ENCODE measurements around the gene ZNF559.

ZNF559 gene

DNA sequence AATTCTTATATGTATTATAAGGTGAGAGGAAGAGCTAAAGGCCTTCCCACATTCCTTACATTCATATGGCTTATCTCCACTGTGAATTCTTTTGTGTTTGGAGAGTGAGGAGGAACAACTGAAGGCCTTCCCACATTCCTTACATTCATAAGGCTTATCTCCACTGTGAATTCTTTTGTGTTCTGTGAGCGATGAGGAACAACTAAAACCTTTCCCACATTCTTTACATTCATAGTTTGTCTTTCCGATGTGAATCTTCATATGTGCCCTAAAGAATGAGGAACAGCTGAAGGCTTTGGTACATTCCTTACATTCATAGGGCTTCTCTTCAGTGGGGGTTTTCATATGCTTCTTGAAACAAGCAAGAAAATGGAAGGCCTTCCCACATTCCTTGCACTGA lies 27.6 kb upstream of the ZNF559 start:
- H3K4me2 ChIP-seq (ENCODE audit: low read depth, low read length, poor library complexity, severe bottlenecking) = no peak overlapping the region
- H2AFZ ChIP-seq (ENCODE audit: low read depth, low read length, severe bottlenecking) = no peak overlapping the region
- TF ChIP-seq EZH2phosphoT487 (conservative IDR thresholded peaks at IDR 0.05; ENCODE audit: low read length) (no peak), CTCF (IDR thresholded peaks at IDR 0.05; ENCODE audit: insufficient read depth, low read length, poor library complexity, severe bottlenecking) (no peak)
- no peaks in the 10 kb centered on the region for H3K27me3 ChIP-seq (ENCODE audit: low read length)
- no peak overlapping the region for H3K9ac ChIP-seq (ENCODE audit: low read length)
- peaks cover 49% of the 10 kb centered on the region for H3K36me3 ChIP-seq (ENCODE audit: low read length)
- no peaks in the 10 kb centered on the region for H3F3A ChIP-seq (ENCODE audit: insufficient read depth)
- H4K20me1 ChIP-seq (ENCODE audit: low read depth, low read length) = no peaks in the 10 kb centered on the region
- no peak overlapping the region for H3K4me3 ChIP-seq (ENCODE audit: insufficient read depth, low read length, poor library complexity, severe bottlenecking)
- H3K9me2 ChIP-seq (replicated peaks; ENCODE audit: insufficient read depth, low read length) = no peaks in the 10 kb centered on the region
- H3K27ac ChIP-seq (ENCODE audit: low read depth, low read length) = no peak overlapping the region
- peaks cover 36% of the 10 kb centered on the region; the same call in 1 of the 2 replicates for H3K9me3 ChIP-seq (ENCODE audit: insufficient read depth, low read length)
- no peaks in the 10 kb centered on the region for H3K79me2 ChIP-seq (ENCODE audit: insufficient read depth, low read length)

GRCh38 chr19:9306443-9306842 lies 17.5 kb upstream of the ZNF559 start:
- H4K20me1 ChIP-seq (ENCODE audit: low read depth, low read length) = no peaks in the 10 kb centered on the region
- TF ChIP-seq EZH2phosphoT487 (conservative IDR thresholded peaks at IDR 0.05; ENCODE audit: low read length) = no peak
- no peak for TF ChIP-seq CTCF (IDR thresholded peaks at IDR 0.05; ENCODE audit: insufficient read depth, low read length, poor library complexity, severe bottlenecking)
- H3K36me3 ChIP-seq (ENCODE audit: low read length) = peaks cover 5% of the 10 kb centered on the region; the same call in 1 of the 2 replicates
- H3K9me3 ChIP-seq (ENCODE audit: insufficient read depth, low read length) = no peaks in the 10 kb centered on the region
- no peak overlapping the region for H3K4me2 ChIP-seq (ENCODE audit: low read depth, low read length, poor library complexity, severe bottlenecking)
- H3K79me2 ChIP-seq (ENCODE audit: insufficient read depth, low read length) = peaks cover 14% of the 10 kb centered on the region; the same call in 1 of the 2 replicates
- no peaks in the 10 kb centered on the region for H3K9me2 ChIP-seq (replicated peaks; ENCODE audit: insufficient read depth, low read length)
- no peaks in the 10 kb centered on the region for H3K27me3 ChIP-seq (ENCODE audit: low read length)
- no peak overlapping the region for H3K4me3 ChIP-seq (ENCODE audit: insufficient read depth, low read length, poor library complexity, severe bottlenecking)
- H3K27ac ChIP-seq (ENCODE audit: low read depth, low read length) = no peak overlapping the region
- H3F3A ChIP-seq (ENCODE audit: insufficient read depth) = peaks cover 4% of the 10 kb centered on the region; the same call in 1 of the 2 replicates
- H2AFZ ChIP-seq (ENCODE audit: low read depth, low read length, severe bottlenecking) = no peak overlapping the region
- H3K9ac ChIP-seq (ENCODE audit: low read length) = no peak overlapping the region

DNA sequence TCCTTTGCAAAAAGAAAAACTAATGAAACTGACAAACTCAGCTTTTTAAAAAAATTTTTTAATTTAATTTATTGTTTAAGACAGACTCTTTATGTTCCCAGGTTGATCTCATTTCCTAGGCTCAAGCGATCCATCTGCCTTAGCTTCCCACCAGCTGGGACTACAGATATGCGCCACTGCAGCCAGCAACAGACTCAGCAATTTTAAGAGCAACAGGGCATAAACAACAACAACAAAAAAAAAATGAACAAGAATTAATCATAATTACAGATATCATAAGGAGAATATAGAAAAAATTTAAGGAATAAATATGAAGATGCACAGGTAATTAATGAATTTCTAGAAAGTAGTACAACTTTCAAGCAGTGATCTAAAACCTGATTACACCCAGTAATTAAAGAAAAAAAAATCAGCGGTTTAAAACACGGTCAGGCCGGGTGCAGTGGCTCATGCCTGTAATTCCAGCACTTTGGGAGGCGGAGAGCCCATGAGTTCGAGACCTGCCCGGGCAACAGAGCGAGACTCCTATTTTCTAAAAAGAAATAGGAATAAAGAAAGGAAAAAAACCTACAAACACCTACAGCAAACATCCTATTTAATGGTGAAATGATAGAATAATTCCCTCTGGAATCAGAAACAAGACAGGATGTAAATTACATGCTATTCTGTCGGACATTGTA lies 15.7 kb upstream of the ZNF559 start:
- Histone ChIP-seq H3K4me2 (ENCODE audit: low read depth, low read length, poor library complexity, severe bottlenecking) (peak overlapping the region; percentile 87), H2AFZ (ENCODE audit: low read depth, low read length, severe bottlenecking) (no peak overlapping the region), H3K36me3 (ENCODE audit: low read length) (no peaks in the 10 kb centered on the region), H3K27me3 (ENCODE audit: low read length) (no peaks in the 10 kb centered on the region), H4K20me1 (ENCODE audit: low read depth, low read length) (no peaks in the 10 kb centered on the region), H3K4me3 (ENCODE audit: insufficient read depth, low read length, poor library complexity, severe bottlenecking) (peak overlapping the region; percentile 77), H3F3A (ENCODE audit: insufficient read depth) (peaks cover 4% of the 10 kb centered on the region; the same call in 1 of the 2 replicates), H3K27ac (ENCODE audit: low read depth, low read length) (no peak overlapping the region), H3K79me2 (ENCODE audit: insufficient read depth, low read length) (peaks cover 14% of the 10 kb centered on the region; the same call in 1 of the 2 replicates), H3K9me3 (ENCODE audit: insufficient read depth, low read length) (0 out of 2 replicates have a peak, but pooled peaks cover 3% of the 10 kb centered on the region), H3K9me2 (replicated peaks; ENCODE audit: insufficient read depth, low read length) (no peaks in the 10 kb centered on the region), H3K9ac (ENCODE audit: low read length) (peak overlapping the region; percentile 83)
- TF ChIP-seq EZH2phosphoT487 (conservative IDR thresholded peaks at IDR 0.05; ENCODE audit: low read length) (no peak), CTCF (IDR thresholded peaks at IDR 0.05; ENCODE audit: insufficient read depth, low read length, poor library complexity, severe bottlenecking) (no peak)
